ENCODE measurements around the gene MOSMO.
"Not testable (repeated sequence)": the region's sequence is repeated elsewhere in the genome, so short reads cannot be mapped to it uniquely, and the experiment has no call there.

GRCh38 chr16:22128537-22128936 lies 120.6 kb downstream of the MOSMO start:
- TF ChIP-seq SP4 (CRISPR knock-in tag; IDR thresholded peaks at IDR 0.05); CEBPB (IDR thresholded peaks at IDR 0.05; ENCODE audit: borderline replicate concordance, low read depth, low read length); ZNF792 (CRISPR knock-in tag; IDR thresholded peaks at IDR 0.05); AFF4 (CRISPR knock-in tag; IDR thresholded peaks at IDR 0.05): not testable (repeated sequence)

Data from HepG2 (cell line).